HG02870 (cell line): ENCODE results near the gene NKX2-2.
"Not testable (repeated sequence)": the region's sequence is repeated elsewhere in the genome, so short reads cannot be mapped to it uniquely, and the experiment has no call there.

Source experiments
- ATAC-seq: cut with Tn5 transposase; IDR thresholded peaks from one replicate; pipeline ENCODE4 v1.9.1; 2021; ENCODE audit warnings: mild to moderate bottlenecking, moderate library complexity; ENCODE audit not compliant: unreplicated experiment

The NKX2-2 gene

DNA sequence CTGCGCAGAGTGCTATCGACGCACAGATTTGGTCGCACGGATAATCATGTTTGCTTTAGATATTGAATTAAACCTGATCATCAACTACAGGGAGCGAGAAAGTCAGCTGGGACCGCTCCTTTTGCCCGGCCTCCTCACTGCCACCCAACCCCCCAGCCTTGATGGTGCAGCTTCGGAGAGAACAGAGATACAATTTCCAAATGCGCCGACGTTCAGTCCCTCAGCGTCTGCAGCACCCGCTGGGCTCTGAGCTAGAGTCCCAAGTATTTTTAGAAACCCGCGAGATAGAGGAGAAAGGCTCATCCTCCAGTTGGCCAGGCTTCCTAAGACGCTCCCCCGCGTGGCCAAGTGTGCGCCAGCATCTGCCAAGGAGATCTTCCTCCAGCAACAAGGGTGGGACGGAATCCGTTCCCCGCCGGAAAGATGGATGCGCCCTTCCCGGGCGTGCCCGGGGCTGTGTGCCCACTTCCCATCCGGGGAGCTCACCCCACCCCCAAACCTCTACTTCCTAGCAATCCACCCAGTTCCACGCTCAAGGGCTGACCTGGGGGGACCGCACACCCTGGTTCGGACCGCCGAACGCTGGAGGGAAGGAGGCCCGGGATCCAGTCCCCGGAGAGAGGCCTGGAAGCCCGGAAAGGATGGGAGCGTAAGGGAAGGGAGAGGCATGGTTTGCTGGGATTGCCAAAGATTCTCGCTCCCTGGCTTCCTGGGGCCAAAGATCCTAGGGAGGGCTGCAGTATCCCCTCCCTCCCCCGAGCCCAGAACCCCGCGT lies 4.1 kb downstream of the NKX2-2 start:
- ATAC-seq, result no peak

DNA sequence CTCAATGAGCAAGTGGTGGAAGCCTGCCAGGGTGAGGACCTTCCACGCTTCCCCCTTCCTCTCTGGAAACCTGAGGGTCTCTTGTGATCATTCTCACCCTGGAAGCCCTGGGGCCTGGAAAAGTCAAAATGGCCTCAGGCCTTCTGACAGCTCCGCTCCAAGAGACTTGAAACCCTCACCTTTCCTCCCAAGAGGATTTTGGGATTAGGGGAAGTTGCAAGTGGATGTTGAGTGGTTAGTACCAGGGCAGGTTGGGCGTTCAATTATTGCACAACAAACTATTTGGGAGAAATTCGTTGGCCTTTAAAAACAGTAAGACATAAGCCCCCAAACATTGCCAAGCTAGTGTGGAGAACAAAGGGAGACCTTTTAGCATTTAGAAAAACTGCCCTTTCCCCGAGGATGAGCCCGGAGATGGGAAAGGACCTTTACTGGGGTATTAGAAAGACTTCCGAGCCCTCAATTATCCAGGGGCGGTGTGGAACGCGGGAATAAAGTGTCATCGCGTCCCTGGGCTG lies 4.7 kb downstream of the NKX2-2 start:
- ATAC-seq, result no peak

DNA sequence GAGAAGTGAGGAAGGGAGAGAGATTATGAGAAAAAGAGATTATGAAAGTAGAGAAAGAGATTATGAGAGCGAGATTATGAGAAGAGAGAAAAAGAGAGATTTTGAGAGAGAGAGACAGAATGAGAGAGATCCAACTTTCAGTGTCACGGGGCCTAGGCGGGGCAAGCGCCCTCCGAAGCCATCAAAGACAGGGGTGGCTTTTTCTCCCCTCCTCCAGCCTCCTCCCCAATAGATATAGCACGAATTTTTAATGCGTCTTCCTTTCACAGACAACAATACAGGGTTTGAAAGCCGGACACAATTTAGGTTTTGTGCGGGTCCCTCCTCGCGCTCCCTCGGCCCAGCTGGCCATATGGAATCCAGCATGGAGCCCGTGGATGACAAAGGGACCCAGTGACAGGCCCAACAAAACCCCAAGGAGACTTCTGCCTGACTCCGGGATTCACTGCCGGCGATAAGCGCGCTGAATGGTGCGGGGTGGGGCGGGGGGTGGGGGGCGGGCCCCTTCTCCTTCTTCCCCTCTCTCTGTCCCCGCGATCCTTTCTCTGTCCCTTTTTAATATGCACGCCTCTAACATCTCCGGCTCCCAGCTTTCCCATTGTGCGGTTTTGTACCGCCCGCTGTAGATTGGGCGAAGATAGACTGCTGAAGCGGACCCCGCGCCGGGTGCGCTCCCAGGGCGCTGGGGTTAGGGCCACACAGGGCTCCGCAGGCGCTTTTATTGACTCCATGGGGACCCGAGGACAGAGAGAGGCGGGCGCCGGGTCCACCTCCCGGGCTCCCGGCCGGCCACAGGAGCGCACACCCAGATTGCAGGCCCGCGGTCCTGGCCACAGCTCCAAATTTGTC lies 5.4 kb downstream of the NKX2-2 start:
- no peak for ATAC-seq

DNA sequence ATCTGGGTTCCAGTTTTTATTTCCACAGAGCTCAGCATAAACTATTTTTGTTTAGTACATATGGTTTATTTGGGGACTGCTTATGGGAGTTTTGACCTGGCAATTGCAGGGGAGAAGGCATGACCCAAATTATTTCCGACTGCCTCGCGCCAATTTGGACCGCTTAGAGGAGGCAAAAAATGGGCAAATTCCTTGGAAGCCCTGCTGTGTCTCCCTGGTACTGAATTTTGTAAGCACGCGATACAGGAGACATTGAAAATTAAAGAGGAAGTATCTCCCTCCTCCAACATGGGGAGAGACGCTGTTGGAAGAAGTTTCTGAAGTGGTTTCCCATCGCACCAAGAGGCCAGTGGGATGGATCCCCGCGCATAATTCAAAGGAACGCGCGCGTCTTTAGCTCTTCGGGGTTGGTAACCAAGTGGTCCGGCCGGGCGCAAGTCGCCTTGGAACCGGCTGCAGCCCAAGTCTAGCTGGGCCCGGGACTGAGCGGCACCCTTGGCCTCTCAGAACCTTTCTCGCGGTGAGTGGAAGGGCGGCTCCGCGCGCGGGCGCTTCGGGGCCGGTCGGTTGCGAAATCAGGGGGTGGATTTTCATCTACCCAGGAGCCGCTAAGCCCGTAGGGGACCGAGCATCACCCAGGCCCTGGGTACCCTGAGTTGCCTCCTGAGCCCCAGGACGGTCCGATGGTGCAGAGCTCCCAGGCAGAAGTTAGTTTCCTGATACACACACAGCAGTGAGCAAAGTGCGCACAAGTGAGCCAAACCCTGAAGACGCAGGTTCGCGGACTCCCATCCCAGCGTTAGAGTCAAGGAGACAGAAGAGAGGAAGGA lies 6.2 kb downstream of the NKX2-2 start:
- no peak for ATAC-seq

DNA sequence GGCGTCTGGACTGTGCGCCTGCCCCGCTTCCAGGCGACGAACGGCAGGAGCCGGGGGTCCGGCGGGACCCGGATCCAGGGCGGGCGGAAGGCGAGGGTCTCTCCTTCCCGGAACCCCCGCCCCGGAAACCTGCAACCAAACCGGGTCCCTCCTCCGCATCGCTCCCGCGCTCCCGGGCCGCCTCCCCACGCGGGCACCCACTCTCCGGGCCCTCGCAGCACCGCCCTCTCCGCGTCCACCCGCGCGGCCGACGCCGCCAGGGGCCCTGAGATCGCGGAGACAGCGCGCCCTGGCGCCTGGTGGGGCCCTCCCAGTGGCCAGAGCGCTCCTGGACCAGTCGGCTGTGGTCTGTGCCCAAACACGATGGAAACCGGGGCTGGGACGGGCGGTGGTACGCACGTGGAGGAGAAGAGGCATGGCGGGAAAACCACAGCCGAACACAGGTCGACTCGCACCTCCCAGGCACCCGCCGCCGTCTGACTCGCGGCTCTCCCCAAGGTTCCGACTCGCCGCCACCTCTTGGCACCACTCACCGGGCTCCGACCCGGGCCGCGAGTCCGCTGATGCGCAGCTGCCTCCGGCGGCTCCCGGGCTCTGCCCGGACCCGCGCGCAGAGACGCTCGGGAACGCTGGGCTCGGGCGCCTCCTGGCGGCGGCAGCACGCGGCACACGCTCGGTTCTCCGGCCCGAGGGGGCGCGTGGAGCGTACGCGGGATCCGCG lies 7.9 kb downstream of the NKX2-2 start:
- ATAC-seq, result no peak

DNA sequence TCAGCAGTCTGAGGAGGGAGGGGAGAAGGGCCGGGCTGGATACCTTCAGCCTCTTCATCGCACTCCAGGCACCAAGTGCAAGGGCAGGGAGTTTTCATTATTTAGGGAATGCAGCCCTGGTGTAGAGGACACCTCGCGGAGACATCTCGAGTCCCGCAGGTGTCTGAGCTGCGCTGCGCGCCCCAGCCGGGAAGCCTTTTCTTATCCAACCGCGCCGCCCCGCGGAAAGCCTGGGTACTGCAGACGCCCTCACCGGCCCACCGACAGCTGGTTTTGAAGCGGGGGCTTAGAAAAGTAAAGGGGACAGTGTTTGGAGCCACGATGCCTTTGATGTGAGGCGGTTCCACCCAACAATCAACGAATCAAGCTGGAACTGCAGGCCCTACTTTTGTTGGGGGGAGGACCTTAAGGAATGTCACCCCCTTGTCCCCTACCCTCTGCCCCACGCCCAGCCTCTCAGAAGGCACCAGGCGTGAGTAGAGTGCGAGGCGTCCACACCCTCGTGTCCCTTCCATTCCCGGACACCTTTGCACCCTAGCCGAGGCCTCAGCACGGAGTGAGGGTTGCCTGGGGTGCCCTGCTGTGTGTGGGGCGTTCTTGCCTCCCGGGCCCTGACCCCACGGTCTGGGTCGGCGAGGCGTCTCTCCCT lies 8.6 kb downstream of the NKX2-2 start:
- no peak for ATAC-seq

DNA sequence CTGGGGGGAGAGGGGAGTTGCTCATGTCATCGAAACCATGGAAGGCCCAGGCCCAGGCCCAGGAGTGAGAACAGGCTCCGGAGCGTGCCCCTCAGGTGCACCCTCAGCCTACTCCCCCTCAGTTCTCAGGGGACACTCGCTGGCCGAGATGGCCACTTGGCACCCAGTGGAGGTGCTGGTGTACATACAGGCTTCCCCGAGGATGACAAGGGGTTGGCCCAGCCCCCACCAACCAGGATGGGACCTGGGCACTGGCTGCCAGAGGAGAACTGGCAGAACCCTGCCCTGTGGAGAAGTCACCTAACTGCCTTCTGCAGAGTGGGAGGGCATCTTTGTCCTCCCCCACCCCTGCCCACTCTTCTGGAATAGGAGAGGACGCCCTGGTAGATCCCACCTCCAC lies 9.5 kb downstream of the NKX2-2 start:
- ATAC-seq, result no peak

DNA sequence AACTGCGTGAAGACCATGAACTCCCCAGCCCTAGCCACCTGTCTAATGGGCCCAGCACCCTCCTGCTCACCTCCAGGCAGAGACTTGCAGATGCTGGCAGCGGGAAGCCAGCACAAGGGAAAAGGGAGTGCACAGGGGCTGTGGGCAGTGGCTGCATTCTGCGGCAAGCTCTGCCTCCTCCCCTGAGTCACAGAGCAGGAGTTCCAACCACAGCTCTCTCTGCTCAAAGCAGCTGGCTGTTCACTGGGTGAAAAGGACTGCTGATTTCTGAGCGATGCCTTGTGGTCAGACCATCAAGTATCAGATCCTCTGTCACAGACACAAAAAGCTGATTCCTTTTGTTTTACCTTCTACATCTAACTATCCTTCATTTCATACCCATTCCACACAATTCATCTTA lies 10.5 kb downstream of the NKX2-2 start:
- ATAC-seq, result peak; percentile 97

DNA sequence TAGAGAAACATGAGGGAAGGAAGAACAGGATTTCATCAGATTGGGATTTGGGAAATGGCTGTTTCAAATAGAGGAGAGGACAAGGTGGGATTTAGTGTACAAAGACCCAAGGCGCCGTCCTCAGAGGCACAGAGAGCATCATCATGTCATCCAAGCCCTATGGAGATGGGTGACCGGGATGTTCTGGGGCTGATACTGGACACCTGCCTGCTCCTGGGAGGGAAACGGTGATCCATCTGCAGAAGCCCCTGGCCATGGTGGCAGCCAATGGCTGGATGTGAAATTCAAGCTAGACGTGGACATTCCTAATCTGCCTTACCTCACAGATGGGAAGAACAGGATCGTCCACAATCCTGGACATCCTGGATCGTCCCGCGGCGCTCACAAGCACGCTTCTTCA lies 12.7 kb downstream of the NKX2-2 start:
- no peak for ATAC-seq

DNA sequence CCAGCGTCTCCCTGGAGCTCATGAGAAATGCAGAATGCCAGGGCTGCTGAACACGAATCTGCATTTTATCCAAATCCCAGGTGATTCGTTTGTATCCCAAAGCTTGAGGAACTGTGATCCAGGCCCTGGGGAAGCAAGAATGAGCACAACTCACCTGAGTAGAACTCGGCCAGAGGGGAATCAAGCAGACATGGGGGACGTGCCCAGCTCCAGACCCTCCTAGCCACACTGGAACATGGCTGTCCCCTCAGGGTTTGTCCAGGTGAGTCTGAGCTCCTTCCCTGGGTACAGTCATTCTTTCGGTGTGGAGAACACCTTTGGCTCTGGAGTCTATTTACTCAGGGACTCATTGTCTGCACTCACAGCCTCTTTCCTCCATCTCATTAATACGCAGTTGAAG lies 13.3 kb downstream of the NKX2-2 start:
- ATAC-seq, result no peak

DNA sequence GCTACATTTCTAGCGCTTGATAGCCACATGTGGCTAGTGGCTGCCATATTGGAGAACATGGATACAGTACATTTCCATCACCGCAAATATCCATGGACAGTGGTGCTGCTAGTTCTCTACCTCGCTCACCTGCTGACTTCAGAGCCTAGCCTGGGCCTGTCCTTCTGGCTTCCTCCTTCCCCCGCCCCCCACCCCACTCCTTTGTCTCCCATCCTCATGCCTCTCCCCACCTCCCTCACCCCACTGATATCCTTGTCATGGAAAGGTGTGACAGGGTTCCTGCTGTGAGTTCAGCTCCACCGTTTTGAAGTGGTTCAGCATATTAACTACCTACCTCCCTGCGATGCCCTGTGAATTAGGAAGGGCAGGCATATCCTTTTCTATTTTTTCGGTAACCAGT lies 14.2 kb downstream of the NKX2-2 start:
- ATAC-seq, result no peak

DNA sequence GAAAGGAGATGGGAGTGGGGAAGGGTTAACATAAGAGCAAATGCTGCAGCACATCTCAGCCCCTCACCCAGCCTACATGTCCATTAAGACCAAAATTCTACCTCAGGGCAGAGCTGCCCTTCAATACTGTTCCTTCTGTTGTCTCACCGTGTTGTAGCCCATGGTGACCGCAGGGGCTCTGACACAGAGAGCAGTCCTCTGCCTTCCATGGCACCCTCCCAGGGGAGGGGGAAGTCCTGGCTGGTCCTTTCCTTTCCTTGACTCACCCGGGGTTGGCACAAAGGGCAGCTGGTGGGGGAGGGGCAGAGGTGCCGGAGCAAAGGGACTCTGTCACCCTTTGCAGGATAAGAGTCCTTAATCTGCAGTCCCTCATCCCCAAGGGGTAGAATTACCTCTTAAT lies 15.2 kb downstream of the NKX2-2 start:
- ATAC-seq, result no peak

DNA sequence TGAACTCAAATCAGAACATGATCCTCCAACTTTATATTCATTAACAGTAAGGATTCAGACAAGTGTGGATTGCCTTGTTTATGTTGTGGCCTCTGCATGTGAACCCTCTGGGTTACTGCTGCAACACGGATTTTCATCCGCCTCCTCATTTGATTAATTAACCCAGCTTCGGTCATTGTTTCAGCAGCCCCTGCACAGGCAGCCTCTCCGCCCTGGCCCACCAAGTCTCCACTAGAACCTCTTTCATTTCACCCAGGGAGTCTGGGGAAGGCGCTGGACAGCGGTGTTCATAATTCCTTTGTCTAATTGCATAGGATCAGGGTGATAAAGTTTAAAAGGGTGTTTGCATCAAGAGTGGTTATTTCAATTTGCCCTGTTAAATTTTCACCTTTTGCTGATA lies 15.7 kb downstream of the NKX2-2 start:
- no peak for ATAC-seq

DNA sequence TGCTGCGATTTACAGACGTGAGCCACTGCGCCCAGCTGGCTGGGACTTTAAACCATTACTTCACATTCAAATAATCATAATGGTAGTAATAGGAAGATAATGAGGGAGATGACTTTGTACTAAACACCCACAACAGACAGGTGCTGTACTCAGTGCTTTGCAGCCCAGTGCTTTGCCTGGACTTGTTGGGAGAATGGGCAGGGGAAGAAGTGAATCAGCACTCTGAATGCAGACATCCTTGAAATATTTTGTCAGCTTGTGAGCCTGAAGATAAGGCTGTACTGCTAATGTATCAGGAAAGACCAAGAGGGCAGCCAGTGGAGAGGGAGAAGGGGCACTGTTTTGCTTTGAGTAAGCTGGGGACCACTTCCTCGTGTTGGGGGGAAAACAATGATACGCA lies 17.4 kb downstream of the NKX2-2 start:
- ATAC-seq, result no peak

DNA sequence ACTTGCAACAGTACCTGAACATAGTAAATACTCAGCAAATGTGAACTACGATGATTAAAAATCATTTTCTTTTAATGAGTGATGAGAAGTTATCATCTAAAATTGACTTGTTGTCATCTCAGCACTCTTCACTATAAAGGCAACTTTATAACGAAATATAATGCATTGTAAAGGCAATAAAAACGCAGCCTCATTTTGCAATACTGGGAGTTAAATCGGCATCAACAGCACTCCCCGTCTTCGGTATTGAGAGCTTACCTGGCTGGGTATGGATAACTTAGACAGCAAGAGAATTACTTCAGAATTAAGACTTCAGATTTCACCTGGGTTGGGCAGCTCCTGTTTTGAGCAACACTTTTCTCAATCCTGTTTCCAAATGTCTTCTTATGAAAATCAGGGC lies 20.8 kb downstream of the NKX2-2 start:
- no peak for ATAC-seq

DNA sequence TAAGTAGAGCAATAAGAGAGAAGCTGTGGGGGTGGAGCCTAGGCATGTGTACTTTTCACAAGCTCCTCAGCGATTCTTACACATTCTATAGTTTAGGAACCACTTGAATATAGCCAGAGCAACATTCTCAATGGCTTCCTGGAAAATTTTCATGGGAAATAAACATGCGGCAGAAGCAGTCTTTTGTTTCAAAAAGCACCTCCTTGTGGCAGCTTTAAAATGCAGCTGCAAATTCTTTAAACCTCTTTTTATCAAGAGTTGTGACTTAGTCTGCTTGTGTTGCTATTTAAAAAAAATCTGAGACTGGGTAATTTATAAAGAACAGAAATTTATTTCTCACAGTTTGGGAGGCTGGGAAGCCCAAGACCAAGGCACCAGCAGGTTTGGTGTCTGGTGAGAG lies 23.8 kb downstream of the NKX2-2 start:
- ATAC-seq, result no peak

DNA sequence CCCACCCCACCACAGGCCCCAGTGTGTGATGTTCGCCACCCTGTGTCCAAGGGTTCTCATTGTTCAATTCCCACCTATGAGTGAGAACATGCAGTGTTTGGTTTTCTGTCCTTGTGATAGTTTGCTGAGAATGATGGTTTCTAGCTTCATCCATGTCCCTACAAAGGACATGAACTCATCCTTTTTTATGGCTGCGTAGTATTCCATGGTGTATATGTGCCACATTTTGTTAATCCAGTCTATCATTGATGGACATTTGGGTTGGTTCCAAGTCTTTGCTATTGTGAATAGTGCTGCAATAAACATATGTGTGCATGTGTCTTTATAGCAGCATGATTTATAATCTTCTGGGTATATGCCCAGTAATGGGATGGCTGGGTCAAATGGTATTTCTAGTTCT lies 33.7 kb downstream of the NKX2-2 start:
- ATAC-seq, result not testable (repeated sequence)

DNA sequence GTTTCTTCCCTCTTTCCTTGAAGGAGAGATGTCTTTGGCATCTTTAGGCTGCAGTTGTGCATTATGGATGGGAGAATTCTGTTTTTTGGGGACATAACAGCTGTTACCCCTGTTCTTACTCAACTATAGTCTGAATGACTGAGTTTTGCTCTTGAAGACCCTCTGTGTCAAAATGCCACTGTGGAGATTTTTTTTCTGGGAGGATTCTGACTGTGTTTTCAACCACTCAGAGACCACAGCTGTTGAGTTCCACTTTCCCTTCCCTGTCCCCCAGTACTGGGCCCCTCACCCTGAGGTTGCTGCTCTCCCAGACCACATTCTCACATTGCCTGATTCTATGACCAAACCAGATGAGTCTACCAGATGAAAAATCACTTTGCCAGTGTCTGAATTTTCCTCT lies 48.1 kb downstream of the NKX2-2 start:
- ATAC-seq, result peak; percentile 91

DNA sequence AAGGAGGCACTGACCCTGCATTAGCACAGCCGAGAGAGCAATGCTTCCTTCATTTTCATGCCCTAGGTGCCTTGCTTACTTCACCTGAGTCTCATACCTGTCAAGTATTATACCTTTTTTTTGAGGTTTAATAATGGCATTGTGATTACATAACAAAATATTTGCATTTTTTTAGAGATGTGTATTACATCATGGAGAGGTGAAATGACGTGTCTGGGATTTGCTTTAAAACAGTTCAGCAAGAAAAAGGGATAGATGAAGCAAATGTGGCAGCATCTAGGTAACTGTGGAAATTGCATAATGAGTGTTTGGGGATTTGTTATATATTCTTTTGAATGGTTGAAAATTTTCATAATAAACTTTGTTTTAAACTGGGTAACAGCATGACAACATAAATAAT lies 48.9 kb downstream of the NKX2-2 start:
- ATAC-seq, result no peak
